Mesendoderm (in vitro differentiated cells): Measurements from ENCODE around the gene GBX2. TPM values are rescaled to one million over a fixed set of nuclear protein-coding genes. Genes with fewer than 3 reads are reported as not detected.

Source experiments
- DNase-seq: peaks from one replicate; pipeline ENCODE4 v3.0.0; 2013
- H2AK5ac ChIP-seq: 2 replicates; pipeline ENCODE4 v1.6.1; 2013; ENCODE audit warnings: low read length, inconsistent platforms
- H2BK120ac ChIP-seq: 2 replicates; pipeline ENCODE4 v1.6.1; 2013; ENCODE audit warnings: low read depth, mild to moderate bottlenecking, low read length, moderate library complexity, mixed read lengths
- H2BK15ac ChIP-seq: replicated peaks from 2 replicates; pipeline ENCODE4 v1.6.1; 2013; ENCODE audit warnings: low read depth, mild to moderate bottlenecking, moderate library complexity
- H2BK5ac ChIP-seq: 2 replicates; pipeline ENCODE4 v1.6.1; 2013; ENCODE audit warnings: low read length, inconsistent platforms
- H3K18ac ChIP-seq: 2 replicates; pipeline ENCODE4 v1.6.1; 2013; ENCODE audit warnings: mild to moderate bottlenecking, low read length, mixed read lengths
- H3K23ac ChIP-seq: one replicate; pipeline ENCODE4 v1.6.1; 2013; ENCODE audit warnings: low read length
- H3K27ac ChIP-seq: 2 replicates; pipeline ENCODE4 v1.5.1; 2013; ENCODE audit warnings: low read depth, mild to moderate bottlenecking, inconsistent platforms, low read length, moderate library complexity
- H3K27me3 ChIP-seq: 2 replicates; pipeline ENCODE4 v1.6.1; 2013; ENCODE audit warnings: low read length, control low read depth, mild to moderate bottlenecking, inconsistent platforms; ENCODE audit not compliant: insufficient read depth, poor library complexity
- H3K36me3 ChIP-seq: 2 replicates; pipeline ENCODE4 v1.6.1; 2013; ENCODE audit warnings: low read length, inconsistent platforms; ENCODE audit not compliant: control insufficient read depth, insufficient read depth
- H3K4ac ChIP-seq: one replicate; pipeline ENCODE4 v1.6.1; 2013; ENCODE audit warnings: low read depth, mild to moderate bottlenecking, low read length, moderate library complexity
- H3K4me1 ChIP-seq: 2 replicates; pipeline ENCODE4 v1.6.1; 2013; ENCODE audit warnings: low read depth, low read length, inconsistent platforms; ENCODE audit not compliant: control insufficient read depth
- H3K4me2 ChIP-seq: 2 replicates; pipeline ENCODE4 v1.6.1; 2013; ENCODE audit warnings: low read length
- H3K4me3 ChIP-seq: 2 replicates; pipeline ENCODE4 v1.5.1; 2013; ENCODE audit warnings: mild to moderate bottlenecking, low read length
- H3K56ac ChIP-seq: one replicate; pipeline ENCODE4 v1.6.1; 2013; ENCODE audit warnings: low read length
- H3K79me1 ChIP-seq: 2 replicates; pipeline ENCODE4 v1.6.1; 2013; ENCODE audit warnings: low read length, inconsistent platforms
- H3K79me2 ChIP-seq: 2 replicates; pipeline ENCODE4 v1.6.1; 2013; ENCODE audit warnings: mild to moderate bottlenecking, low read length; ENCODE audit not compliant: control insufficient read depth, insufficient read depth
- H3K9ac ChIP-seq: 2 replicates; pipeline ENCODE4 v1.6.1; 2013; ENCODE audit warnings: low read length, inconsistent platforms
- H4K5ac ChIP-seq: one replicate; pipeline ENCODE4 v1.6.1; 2013; ENCODE audit warnings: low read length
- H4K8ac ChIP-seq: one replicate; pipeline ENCODE4 v1.6.1; 2013; ENCODE audit warnings: low read depth, mild to moderate bottlenecking, control low read depth, low read length, moderate library complexity
- WGBS: extraction: QIAGEN DNeasy Blood & Tissue Kit; methylation state at CpG from one replicate; pipeline ENCODE4 v1.1.7; 2013; ENCODE audit warnings: low lambda C conversion rate, missing lambda C conversion rate; ENCODE audit not compliant: insufficient coverage; ENCODE audit errors: extremely low coverage; 5-methylcytosine and 5-hydroxymethylcytosine counted together
- small RNA-seq: library from polyadenylated mRNA; stranded (forward); fragments of <200 nt; extraction: miRNeasy Mini kit (QIAGEN cat#:217004); gene quantifications from one replicate; pipeline ENCODE3, GENCODE V24; 2013; ENCODE audit not compliant: insufficient read depth

GBX2 gene

GRCh38 chr2:236119476-236119875 is 48.7 kb downstream of the GBX2 start:
- WGBS: no CpG with 5 or more reads among the region's 13 CpGs
- no peak overlapping the region for H3K4me3 ChIP-seq

GRCh38 chr2:236119003-236119402 is 49.2 kb downstream of the GBX2 start:
- H3K36me3 ChIP-seq: no peaks in the 10 kb centered on the region
- H3K18ac ChIP-seq: no peak overlapping the region
- no peak overlapping the region for H3K4me2 ChIP-seq
- H3K27me3 ChIP-seq: peaks cover 2% of the 10 kb centered on the region
- H3K4me3 ChIP-seq: no peak overlapping the region
- no peak overlapping the region for H4K8ac ChIP-seq
- no peak overlapping the region for H3K23ac ChIP-seq
- no peaks in the 10 kb centered on the region for H3K4me1 ChIP-seq
- no peak overlapping the region for H3K27ac ChIP-seq
- no peak overlapping the region for H4K5ac ChIP-seq
- no peak overlapping the region for H2BK5ac ChIP-seq
- no CpG with 5 or more reads among the region's 4 CpGs for WGBS
- H3K4ac ChIP-seq: no peak overlapping the region
- H2BK120ac ChIP-seq: no peak overlapping the region
- no peaks in the 10 kb centered on the region for H3K79me1 ChIP-seq
- no peak overlapping the region for H2BK15ac ChIP-seq
- no peak overlapping the region for H2AK5ac ChIP-seq
- DNase-seq: no peak
- no peak overlapping the region for H3K9ac ChIP-seq
- no peak overlapping the region for H3K56ac ChIP-seq
- H3K79me2 ChIP-seq: no peaks in the 10 kb centered on the region

More at GRCh38 chr2:236119476-236119875, 48.7 kb downstream of the GBX2 start:
- no peaks in the 10 kb centered on the region for H3K79me1 ChIP-seq
- DNase-seq: no peak
- no peak overlapping the region for H3K23ac ChIP-seq
- H3K18ac ChIP-seq: no peak overlapping the region
- no peak overlapping the region for H3K4me2 ChIP-seq
- H3K27me3 ChIP-seq: peaks cover 2% of the 10 kb centered on the region
- H2AK5ac ChIP-seq: no peak overlapping the region
- H2BK120ac ChIP-seq: no peak overlapping the region
- H2BK5ac ChIP-seq: no peak overlapping the region
- H3K36me3 ChIP-seq: no peaks in the 10 kb centered on the region
- H3K56ac ChIP-seq: no peak overlapping the region
- no peak overlapping the region for H3K4ac ChIP-seq
- no peak overlapping the region for H3K27ac ChIP-seq
- H4K8ac ChIP-seq: no peak overlapping the region
- no peak overlapping the region for H3K9ac ChIP-seq
- H3K79me2 ChIP-seq: no peaks in the 10 kb centered on the region
- no peaks in the 10 kb centered on the region for H3K4me1 ChIP-seq
- H2BK15ac ChIP-seq: no peak overlapping the region
- no peak overlapping the region for H4K5ac ChIP-seq

DNA sequence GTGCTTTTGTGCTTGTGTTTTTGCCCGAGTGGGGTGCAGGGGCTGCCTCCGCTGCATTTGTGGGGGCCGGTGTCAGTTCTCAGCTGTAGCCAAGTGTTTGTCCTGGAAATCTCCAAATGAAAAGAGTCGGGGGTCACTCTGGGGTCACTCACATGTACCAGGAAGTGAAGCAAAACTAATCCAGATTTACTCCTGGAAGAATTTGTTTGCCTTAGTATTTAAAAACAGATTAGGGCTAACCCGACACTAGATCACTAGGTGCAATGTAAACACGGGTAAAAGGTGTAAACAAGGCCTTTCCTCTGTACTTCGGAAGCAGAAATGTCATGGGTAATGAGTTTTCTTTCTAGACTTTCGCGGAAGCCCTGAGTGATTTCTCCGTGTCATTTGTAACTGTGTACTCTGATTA is 50.3 kb downstream of the GBX2 start:
- Histone ChIP-seq H3K4me1 (no peaks in the 10 kb centered on the region), H3K4ac (no peak overlapping the region), H3K27ac (no peak overlapping the region), H3K23ac (no peak overlapping the region), H3K56ac (no peak overlapping the region), H2BK120ac (no peak overlapping the region), H3K9ac (no peak overlapping the region), H3K27me3 (peaks cover 2% of the 10 kb centered on the region), H4K8ac (no peak overlapping the region), H3K36me3 (no peaks in the 10 kb centered on the region), H3K4me2 (no peak overlapping the region), H4K5ac (no peak overlapping the region), H2AK5ac (no peak overlapping the region), H3K79me2 (no peaks in the 10 kb centered on the region), H3K18ac (no peak overlapping the region), H3K79me1 (no peaks in the 10 kb centered on the region), H3K4me3 (no peak overlapping the region), H2BK5ac (no peak overlapping the region), H2BK15ac (no peak overlapping the region)
- peak; percentile 17 for DNase-seq
- WGBS: no CpG with 5 or more reads among the region's 10 CpGs

DNA sequence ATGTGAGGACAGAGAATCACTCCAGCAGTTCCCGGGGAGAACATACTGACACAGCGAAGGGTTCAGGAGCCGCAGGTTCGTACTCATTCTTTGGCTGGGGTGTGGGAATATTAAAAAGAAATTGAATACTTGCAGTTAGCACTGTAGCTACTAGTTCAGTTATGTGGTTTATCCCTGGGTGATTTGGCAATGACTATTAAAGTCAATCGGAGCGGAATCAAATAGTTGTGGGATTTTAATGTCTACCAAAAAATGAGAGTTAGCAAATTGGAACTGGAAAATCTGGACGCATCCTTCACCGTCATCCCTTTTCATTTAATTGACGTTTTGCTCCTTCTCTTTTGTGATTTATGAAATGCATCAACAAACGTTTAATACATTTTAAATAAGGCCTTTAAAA is 50.8 kb downstream of the GBX2 start:
- no peak for DNase-seq
- Histone ChIP-seq H3K18ac (no peak overlapping the region), H3K79me2 (no peaks in the 10 kb centered on the region), H3K4me2 (no peak overlapping the region), H3K27ac (no peak overlapping the region), H2BK5ac (no peak overlapping the region), H2AK5ac (no peak overlapping the region), H2BK15ac (no peak overlapping the region), H3K79me1 (no peaks in the 10 kb centered on the region), H4K8ac (no peak overlapping the region), H3K4me3 (no peak overlapping the region), H2BK120ac (no peak overlapping the region), H3K56ac (no peak overlapping the region), H3K23ac (no peak overlapping the region), H4K5ac (no peak overlapping the region), H3K27me3 (peaks cover 2% of the 10 kb centered on the region), H3K9ac (no peak overlapping the region), H3K4ac (no peak overlapping the region), H3K4me1 (no peaks in the 10 kb centered on the region), H3K36me3 (no peaks in the 10 kb centered on the region)
- no CpG with 5 or more reads among the region's 10 CpGs for WGBS

Small RNAs within 50 kb of the gene (small RNA-seq; reads per million reads assigned to genes)
- not detected for gene RF00019
- not detected for gene RNU1-31P
